HEK293 (cell line): ENCODE data around the gene HASPIN.
"Not testable (repeated sequence)": the region's sequence is repeated elsewhere in the genome, so short reads cannot be mapped to it uniquely, and the experiment has no call there.

Experiments
- ATF2 ChIP-seq: fragments of 450-650 bp; formaldehyde crosslinking; IDR thresholded peaks from 2 replicates; pipeline ENCODE4 v1.5.1; 2016; ENCODE audit warnings: missing biosample characterization, missing genetic modification characterization, low read depth
- CTCF ChIP-seq: fragments of 450-650 bp; formaldehyde crosslinking; IDR thresholded peaks from 2 replicates; pipeline ENCODE4 v1.5.1; 2016; ENCODE audit warnings: missing biosample characterization, missing genetic modification characterization
- KLF16 ChIP-seq: fragments of 450-650 bp; formaldehyde crosslinking; IDR thresholded peaks from 2 replicates; pipeline ENCODE4 v1.5.1; 2017; ENCODE audit warnings: missing biosample characterization, missing genetic modification characterization
- MEIS1 ChIP-seq: sonication (generic); formaldehyde crosslinking; IDR thresholded peaks from 2 replicates; pipeline ENCODE4 v1.8.1; 2022; ENCODE audit warnings: missing genetic modification reagents, mild to moderate bottlenecking, borderline replicate concordance
- PATZ1 ChIP-seq: fragments of 450-650 bp; formaldehyde crosslinking; IDR thresholded peaks from 2 replicates; pipeline ENCODE4 v1.5.1; 2016; ENCODE audit warnings: missing biosample characterization, missing genetic modification characterization
- PBX3 ChIP-seq: sonication (generic); formaldehyde crosslinking; IDR thresholded peaks from 2 replicates; pipeline ENCODE4 v1.8.1; 2022; ENCODE audit warnings: mild to moderate bottlenecking, moderate library complexity, missing genetic modification reagents
- RBAK ChIP-seq: fragments of 450-650 bp; formaldehyde crosslinking; IDR thresholded peaks from 2 replicates; pipeline ENCODE4 v1.5.1; 2016; ENCODE audit warnings: missing biosample characterization, missing genetic modification characterization
- TCF7L2 ChIP-seq: IDR thresholded peaks from 2 replicates; pipeline ENCODE4 v1.6.1; 2011; ENCODE audit warnings: low read depth, mild to moderate bottlenecking, inconsistent platforms, low read length, moderate library complexity, borderline replicate concordance
- ZBTB11 ChIP-seq: fragments of 450-650 bp; formaldehyde crosslinking; conservative IDR thresholded peaks from 2 replicates; pipeline ENCODE4 v1.5.1; 2016; ENCODE audit warnings: low read depth, missing biosample characterization, missing genetic modification characterization
- ZNF223 ChIP-seq: fragments of 450-650 bp; formaldehyde crosslinking; IDR thresholded peaks from 2 replicates; pipeline ENCODE4 v1.5.1; 2016; ENCODE audit warnings: missing biosample characterization, missing genetic modification characterization
- ZNF302 ChIP-seq: fragments of 450-650 bp; formaldehyde crosslinking; IDR thresholded peaks from 2 replicates; pipeline ENCODE4 v1.5.1; 2016; ENCODE audit warnings: missing biosample characterization, missing genetic modification characterization, low read depth
- ZNF37A ChIP-seq: fragments of 450-650 bp; IDR thresholded peaks from 2 replicates; pipeline ENCODE4 v1.5.1; 2018; ENCODE audit warnings: missing biosample characterization, missing genetic modification characterization
- ZNF560 ChIP-seq: fragments of 450-650 bp; formaldehyde crosslinking; IDR thresholded peaks from 2 replicates; pipeline ENCODE4 v1.5.1; 2017; ENCODE audit warnings: missing biosample characterization, missing genetic modification characterization, borderline replicate concordance

GRCh38 chr17:3705718-3705984 lies 18.1 kb upstream of the HASPIN start:
- not testable (repeated sequence) for TF ChIP-seq ZNF37A; CTCF; RBAK; ZNF302 (tag by site-specific recombination); PBX3 (CRISPR knock-in tag); MEIS1; TCF7L2; ZNF560 (tag by site-specific recombination); PATZ1 (tag by site-specific recombination); ATF2 (tag by site-specific recombination); ZNF223 (tag by site-specific recombination); KLF16 (tag by site-specific recombination); ZBTB11 (tag by site-specific recombination)
